Measurements from ENCODE around the gene PAXX.

GRCh38 chr9:137012694-137013570, 20.7 kb downstream of the PAXX start:
- TF ChIP-seq, protein P1, sequence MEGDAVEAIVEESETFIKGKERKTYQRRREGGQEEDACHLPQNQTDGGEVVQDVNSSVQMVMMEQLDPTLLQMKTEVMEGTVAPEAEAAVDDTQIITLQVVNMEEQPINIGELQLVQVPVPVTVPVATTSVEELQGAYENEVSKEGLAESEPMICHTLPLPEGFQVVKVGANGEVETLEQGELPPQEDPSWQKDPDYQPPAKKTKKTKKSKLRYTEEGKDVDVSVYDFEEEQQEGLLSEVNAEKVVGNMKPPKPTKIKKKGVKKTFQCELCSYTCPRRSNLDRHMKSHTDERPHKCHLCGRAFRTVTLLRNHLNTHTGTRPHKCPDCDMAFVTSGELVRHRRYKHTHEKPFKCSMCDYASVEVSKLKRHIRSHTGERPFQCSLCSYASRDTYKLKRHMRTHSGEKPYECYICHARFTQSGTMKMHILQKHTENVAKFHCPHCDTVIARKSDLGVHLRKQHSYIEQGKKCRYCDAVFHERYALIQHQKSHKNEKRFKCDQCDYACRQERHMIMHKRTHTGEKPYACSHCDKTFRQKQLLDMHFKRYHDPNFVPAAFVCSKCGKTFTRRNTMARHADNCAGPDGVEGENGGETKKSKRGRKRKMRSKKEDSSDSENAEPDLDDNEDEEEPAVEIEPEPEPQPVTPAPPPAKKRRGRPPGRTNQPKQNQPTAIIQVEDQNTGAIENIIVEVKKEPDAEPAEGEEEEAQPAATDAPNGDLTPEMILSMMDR (IDR thresholded peaks at IDR 0.05), result no peak
- TF ChIP-seq POLR2A (IDR thresholded peaks at IDR 0.05), result no peak

All from tibial nerve (tissue), 3 donors.